PC-3 (cell line): Measurements from ENCODE around the gene CEP83. TPM values are rescaled to one million over a fixed set of nuclear protein-coding genes. Genes with fewer than 3 reads are reported as not detected.
A peak's percentile ranks its signal among the peaks of the same experiment; 100 is the strongest.

ENCODE experiments used
- ATAC-seq: fragments of 200-7000 bp; cut with Tn5 transposase; 2 replicates; pipeline ENCODE4 v1.9.1; 2020; ENCODE audit warnings: mild to moderate bottlenecking, moderate library complexity
- BruUV-seq: library from RNA; stranded (reverse); fragments of 400-500 nt; replicated peaks from 2 replicates; lab custom pipeline; 2021; lab: Mats Ljungman, UMichigan
- CTCF ChIA-PET: fragments of 300-600 bp; sonication (Branson Sonifier 250); formaldehyde crosslinking; loops from one replicate; lab custom pipeline; 2022; ENCODE audit warnings: antibody characterized with exemption; lab: Charles Lee
- POLR2A ChIA-PET: fragments of 300-600 bp; sonication (Branson Sonifier 250); formaldehyde crosslinking; loops from one replicate; lab custom pipeline; 2022; ENCODE audit warnings: antibody characterized with exemption; ENCODE audit not compliant: unreplicated experiment; lab: Charles Lee
- DNase-seq: peaks from one replicate; pipeline ENCODE4 v3.0.0-alpha.2; 2015
- H2AFZ ChIP-seq: fragments of 300-600 bp; sonication (generic); 2 replicates; pipeline ENCODE4 v1.6.0; 2016; ENCODE audit warnings: antibody characterized with exemption, low read length
- H3F3A ChIP-seq: fragments of 300-600 bp; sonication (generic); one replicate; pipeline ENCODE4 v1.6.0; 2017; ENCODE audit warnings: antibody characterized with exemption, low read length, control low read depth, mild to moderate bottlenecking; ENCODE audit not compliant: unreplicated experiment
- H3K27ac ChIP-seq: fragments of 300-600 bp; sonication (generic); 2 replicates; pipeline ENCODE4 v1.5.1; 2016; ENCODE audit warnings: mild to moderate bottlenecking, low read length
- H3K27me3 ChIP-seq: fragments of 300-600 bp; sonication (generic); 2 replicates; pipeline ENCODE4 v1.6.1; 2016; ENCODE audit warnings: low read length, mixed read lengths
- H3K36me3 ChIP-seq: fragments of 300-600 bp; sonication (generic); 2 replicates; pipeline ENCODE4 v1.6.1; 2016; ENCODE audit warnings: low read depth, mixed run types, low read length, mixed read lengths
- H3K4me1 ChIP-seq: fragments of 300-600 bp; sonication (generic); 2 replicates; pipeline ENCODE4 v1.5.1; 2016; ENCODE audit warnings: low read length; ENCODE audit not compliant: insufficient read depth
- H3K4me2 ChIP-seq: fragments of 300-600 bp; sonication (generic); 2 replicates; pipeline ENCODE4 v1.6.0; 2016; ENCODE audit warnings: low read length
- H3K4me3 ChIP-seq: fragments of 300-600 bp; sonication (generic); 2 replicates; pipeline ENCODE4 v1.5.1; 2016; ENCODE audit warnings: mild to moderate bottlenecking, low read length, mixed read lengths
- H3K79me2 ChIP-seq: fragments of 300-600 bp; sonication (generic); 2 replicates; pipeline ENCODE4 v1.6.1; 2017; ENCODE audit warnings: low read length, mixed read lengths
- H3K9ac ChIP-seq: fragments of 300-600 bp; sonication (generic); 2 replicates; pipeline ENCODE4 v1.6.0; 2016; ENCODE audit warnings: mild to moderate bottlenecking, low read length
- H3K9me2 ChIP-seq: fragments of 300-600 bp; sonication (generic); replicated peaks from 2 replicates; pipeline ENCODE4 v1.6.1; 2016; ENCODE audit warnings: mixed run types, low read length, mixed read lengths
- H3K9me3 ChIP-seq: fragments of 300-600 bp; sonication (generic); 2 replicates; pipeline ENCODE4 v1.6.1; 2016; ENCODE audit warnings: low read length, mixed read lengths
- H4K20me1 ChIP-seq: fragments of 300-600 bp; sonication (generic); 2 replicates; pipeline ENCODE4 v1.6.1; 2016; ENCODE audit warnings: low read length, mixed read lengths
- EZH2 ChIP-seq: fragments of 300-600 bp; sonication (generic); IDR thresholded peaks from one replicate; pipeline ENCODE4 v1.6.1; 2017; ENCODE audit warnings: antibody characterized with exemption, mild to moderate bottlenecking, low read length; ENCODE audit not compliant: unreplicated experiment
- EZH2phosphoT487 ChIP-seq: fragments of 300-600 bp; sonication (generic); IDR thresholded peaks from 2 replicates; pipeline ENCODE4 v1.6.1; 2018; ENCODE audit warnings: mild to moderate bottlenecking, antibody characterized with exemption, low read length, borderline replicate concordance
- intact Hi-C: fragments of 100-400 bp; cut with micrococcal nuclease; formaldehyde crosslinking; loops from 2 replicates; pipeline ENCODE4 v1.9.0; 2023
- total RNA-seq: library from RNA; depleted of rRNA; stranded (reverse); fragments of >200 nt; gene quantifications from 2 replicates; pipeline ENCODE4 v1.2.3, GENCODE V29; 2014
- TF ChIP-seq, protein P1 (sequence below): fragments of 300-600 bp; sonication (generic); conservative IDR thresholded peaks from 2 replicates; pipeline ENCODE4 v1.5.1; 2017; ENCODE audit warnings: antibody characterized with exemption, low read depth, mild to moderate bottlenecking, low read length

Gene CEP83
- total RNA-seq, 1 experiment from 2014 or later: 11.8 TPM

DNA sequence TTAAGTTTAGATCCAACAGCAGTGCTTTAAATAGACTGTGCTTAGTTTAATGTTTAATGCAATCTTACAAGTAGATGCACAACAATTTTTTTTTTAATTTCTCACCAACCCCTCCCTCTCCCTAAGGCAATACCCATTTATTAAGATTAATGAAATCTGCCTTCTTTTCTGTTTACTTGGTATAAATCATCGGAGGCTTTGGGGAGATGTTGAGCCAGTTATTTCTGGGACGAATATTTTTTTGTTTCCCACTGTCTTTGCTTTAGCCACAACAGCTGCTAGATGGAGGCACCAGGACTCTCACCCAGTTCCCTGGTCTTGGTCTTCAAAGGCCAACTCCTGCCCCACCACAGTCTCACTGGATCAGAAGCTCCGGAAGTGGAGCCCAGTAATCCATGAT, 197.9 kb downstream of the CEP83 start:
- H3K4me3 ChIP-seq: peak overlapping the region; percentile 77
- peaks cover 5% of the 10 kb centered on the region; the same call in 1 of the 2 replicates for H3K4me1 ChIP-seq
- intact Hi-C loops: no loop called here
- POLR2A ChIA-PET: no interaction called here
- DNase-seq: no peak
- no peak overlapping the region for H3K27ac ChIP-seq
- no TSS peak for BruUV-seq
- no peaks in the 10 kb centered on the region for H3K36me3 ChIP-seq
- H4K20me1 ChIP-seq: no peaks in the 10 kb centered on the region
- no peaks in the 10 kb centered on the region for H3F3A ChIP-seq
- no peaks in the 10 kb centered on the region for H3K9me2 ChIP-seq
- H3K9ac ChIP-seq: peak overlapping the region; percentile 46; the same call in 1 of the 2 replicates
- H3K4me2 ChIP-seq: peak overlapping the region; percentile 89
- TF ChIP-seq, protein P1, sequence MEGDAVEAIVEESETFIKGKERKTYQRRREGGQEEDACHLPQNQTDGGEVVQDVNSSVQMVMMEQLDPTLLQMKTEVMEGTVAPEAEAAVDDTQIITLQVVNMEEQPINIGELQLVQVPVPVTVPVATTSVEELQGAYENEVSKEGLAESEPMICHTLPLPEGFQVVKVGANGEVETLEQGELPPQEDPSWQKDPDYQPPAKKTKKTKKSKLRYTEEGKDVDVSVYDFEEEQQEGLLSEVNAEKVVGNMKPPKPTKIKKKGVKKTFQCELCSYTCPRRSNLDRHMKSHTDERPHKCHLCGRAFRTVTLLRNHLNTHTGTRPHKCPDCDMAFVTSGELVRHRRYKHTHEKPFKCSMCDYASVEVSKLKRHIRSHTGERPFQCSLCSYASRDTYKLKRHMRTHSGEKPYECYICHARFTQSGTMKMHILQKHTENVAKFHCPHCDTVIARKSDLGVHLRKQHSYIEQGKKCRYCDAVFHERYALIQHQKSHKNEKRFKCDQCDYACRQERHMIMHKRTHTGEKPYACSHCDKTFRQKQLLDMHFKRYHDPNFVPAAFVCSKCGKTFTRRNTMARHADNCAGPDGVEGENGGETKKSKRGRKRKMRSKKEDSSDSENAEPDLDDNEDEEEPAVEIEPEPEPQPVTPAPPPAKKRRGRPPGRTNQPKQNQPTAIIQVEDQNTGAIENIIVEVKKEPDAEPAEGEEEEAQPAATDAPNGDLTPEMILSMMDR: no peak
- TF ChIP-seq EZH2phosphoT487: no peak
- TF ChIP-seq EZH2: no peak
- H3K27me3 ChIP-seq: no peaks in the 10 kb centered on the region
- no peak for ATAC-seq
- no peaks in the 10 kb centered on the region for H3K9me3 ChIP-seq
- H3K79me2 ChIP-seq: no peaks in the 10 kb centered on the region
- H2AFZ ChIP-seq: peak overlapping the region; percentile 96
- CTCF ChIA-PET: no interaction called here

GRCh38 chr12:94261119-94261518, 198.5 kb downstream of the CEP83 start:
- ATAC-seq: no peak
- CTCF ChIA-PET: no interaction called here

GRCh38 chr12:94260717-94261116, 198.9 kb downstream of the CEP83 start:
- Histone ChIP-seq H3K27me3 (no peaks in the 10 kb centered on the region), H4K20me1 (no peaks in the 10 kb centered on the region), H3K27ac (no peak overlapping the region), H3F3A (no peaks in the 10 kb centered on the region), H3K9ac (no peak overlapping the region), H3K36me3 (no peaks in the 10 kb centered on the region), H2AFZ (no peak overlapping the region), H3K4me3 (no peak overlapping the region), H3K79me2 (no peaks in the 10 kb centered on the region), H3K9me2 (no peaks in the 10 kb centered on the region), H3K4me1 (peaks cover 5% of the 10 kb centered on the region; the same call in 1 of the 2 replicates), H3K4me2 (no peak overlapping the region), H3K9me3 (no peaks in the 10 kb centered on the region)
- ChIA-PET CTCF (no interaction called here), POLR2A (no interaction called here)
- intact Hi-C loops: no loop called here
- BruUV-seq: no TSS peak
- no peak for ATAC-seq
- no peak for DNase-seq
- TF ChIP-seq EZH2phosphoT487 (no peak), EZH2 (no peak)
- TF ChIP-seq, protein P1: no peak

More at GRCh38 chr12:94261119-94261518, 198.5 kb downstream of the CEP83 start:
- BruUV-seq: no TSS peak
- intact Hi-C loops: no loop called here
- H3K4me3 ChIP-seq: no peak overlapping the region
- H2AFZ ChIP-seq: no peak overlapping the region
- H3K36me3 ChIP-seq: no peaks in the 10 kb centered on the region
- no peaks in the 10 kb centered on the region for H3K9me3 ChIP-seq
- no peaks in the 10 kb centered on the region for H4K20me1 ChIP-seq
- TF ChIP-seq EZH2phosphoT487: no peak
- TF ChIP-seq, protein P1: no peak
- TF ChIP-seq EZH2: no peak
- H3K27me3 ChIP-seq: no peaks in the 10 kb centered on the region
- H3K4me1 ChIP-seq: peaks cover 5% of the 10 kb centered on the region; the same call in 1 of the 2 replicates
- H3K27ac ChIP-seq: no peak overlapping the region
- POLR2A ChIA-PET: no interaction called here
- no peak for DNase-seq
- H3K79me2 ChIP-seq: no peaks in the 10 kb centered on the region
- no peaks in the 10 kb centered on the region for H3K9me2 ChIP-seq
- no peaks in the 10 kb centered on the region for H3F3A ChIP-seq
- no peak overlapping the region for H3K4me2 ChIP-seq
- H3K9ac ChIP-seq: no peak overlapping the region
